Medulla oblongata (tissue), 1 donor: ENCODE results near the gene XPC.

Experiments used
- DNase-seq: peaks from one replicate; pipeline ENCODE4 v3.0.0-alpha.2; 2015; ENCODE audit errors: extremely low spot score

Gene XPC

DNA sequence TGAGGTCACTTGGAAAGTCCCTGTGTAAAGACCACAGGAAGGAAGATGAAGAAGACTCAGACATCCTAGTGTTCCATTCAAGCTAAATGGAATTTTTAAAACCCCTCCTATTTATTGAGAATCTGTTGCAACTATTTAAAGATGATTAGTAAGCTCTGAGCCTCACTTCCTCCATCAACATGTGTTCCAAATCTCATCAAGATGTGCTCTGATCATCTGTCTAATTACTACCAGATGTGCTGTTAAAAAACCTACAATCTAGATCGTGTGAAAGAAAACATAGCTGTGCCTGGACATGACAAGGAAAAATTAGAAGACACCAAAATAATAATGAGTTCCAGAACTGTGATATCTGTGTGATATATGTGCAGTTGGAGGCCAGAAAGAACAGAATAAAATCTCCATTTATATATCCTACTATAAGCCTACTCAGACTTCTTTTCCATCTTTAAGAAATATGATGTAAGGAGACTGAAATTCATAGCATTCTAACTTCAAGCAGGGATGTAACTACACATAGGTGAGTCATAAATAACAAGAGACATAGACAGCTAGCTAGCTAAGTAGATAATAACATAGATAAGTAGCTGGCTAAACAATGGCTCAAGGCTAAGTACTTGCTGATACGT lies 7.8 kb downstream of the XPC start:
- no peak for DNase-seq

- no peak for DNase-seq
Observed at GRCh38 chr3:14169871-14170270, 8.5 kb downstream of the XPC start.

- no peak for DNase-seq
Observed at GRCh38 chr3:14169435-14169834, 9.0 kb downstream of the XPC start.

GRCh38 chr3:14166877-14167603 lies 11.4 kb downstream of the XPC start:
- DNase-seq: no peak

- DNase-seq: no peak
Observed at GRCh38 chr3:14162178-14162577, 16.2 kb downstream of the XPC start.

GRCh38 chr3:14161282-14161681 lies 17.1 kb downstream of the XPC start:
- DNase-seq: no peak

DNA sequence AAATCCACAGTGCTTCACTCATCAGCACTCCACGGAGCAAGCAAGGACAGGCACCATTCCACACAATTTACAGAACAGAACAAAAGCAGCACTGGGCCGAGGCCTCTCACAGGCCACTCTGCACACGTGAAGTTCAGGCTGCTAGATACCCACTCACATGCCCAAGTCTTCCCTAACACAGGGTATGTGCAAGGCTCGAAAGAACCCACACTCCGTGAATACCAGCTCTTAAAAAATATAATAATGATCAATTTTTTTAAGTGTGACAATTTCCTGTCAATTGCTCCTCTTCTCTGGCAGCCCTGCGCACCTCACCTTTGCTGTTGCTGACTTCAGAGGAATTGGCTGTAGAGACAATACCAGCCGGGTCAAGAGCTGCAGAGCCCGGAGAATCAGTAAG lies 19.0 kb downstream of the XPC start:
- no peak for DNase-seq

DNA sequence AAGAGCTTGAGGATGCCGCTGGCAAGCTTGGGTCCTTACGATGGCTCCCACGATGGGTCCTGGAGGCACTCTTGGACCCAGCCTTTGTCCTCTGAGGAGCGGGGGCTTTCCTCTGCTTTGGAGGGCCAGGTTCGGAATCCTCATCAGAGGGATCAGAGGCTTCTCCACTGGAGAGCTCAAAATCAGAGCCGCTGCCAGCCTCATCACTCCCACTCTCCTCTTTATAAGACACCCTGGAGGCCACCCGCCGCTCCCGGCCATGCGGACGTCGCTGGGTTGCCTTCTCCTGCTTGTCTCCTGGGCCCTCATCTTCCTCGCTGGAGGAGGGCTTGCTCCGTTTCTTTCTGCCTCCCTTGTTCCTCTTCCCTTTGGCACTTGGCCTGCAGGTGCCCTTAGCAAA lies 20.0 kb downstream of the XPC start:
- no peak for DNase-seq

DNA sequence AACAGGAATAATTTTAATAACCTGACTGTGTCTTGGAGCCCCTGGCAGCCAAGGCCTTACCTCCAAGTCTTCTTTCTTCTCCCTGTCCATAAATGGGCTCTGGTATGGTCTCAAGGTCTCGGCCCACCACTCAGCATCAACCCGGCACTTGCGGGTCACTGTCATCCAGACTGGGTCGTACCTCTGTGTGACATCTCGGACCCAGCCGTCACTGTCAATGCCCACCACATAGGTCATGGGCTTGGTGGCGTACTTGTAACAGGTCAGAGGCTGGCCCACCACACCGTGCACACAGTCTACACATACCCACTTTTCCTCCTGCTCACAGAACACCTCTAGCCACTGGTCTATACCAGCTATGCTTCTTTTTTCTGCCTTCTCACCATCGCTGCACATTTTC lies 20.4 kb downstream of the XPC start:
- no peak for DNase-seq

GRCh38 chr3:14156843-14157561 lies 21.4 kb downstream of the XPC start:
- DNase-seq: no peak

- DNase-seq: no peak
Observed at GRCh38 chr3:14156201-14156600, 22.2 kb downstream of the XPC start.

DNA sequence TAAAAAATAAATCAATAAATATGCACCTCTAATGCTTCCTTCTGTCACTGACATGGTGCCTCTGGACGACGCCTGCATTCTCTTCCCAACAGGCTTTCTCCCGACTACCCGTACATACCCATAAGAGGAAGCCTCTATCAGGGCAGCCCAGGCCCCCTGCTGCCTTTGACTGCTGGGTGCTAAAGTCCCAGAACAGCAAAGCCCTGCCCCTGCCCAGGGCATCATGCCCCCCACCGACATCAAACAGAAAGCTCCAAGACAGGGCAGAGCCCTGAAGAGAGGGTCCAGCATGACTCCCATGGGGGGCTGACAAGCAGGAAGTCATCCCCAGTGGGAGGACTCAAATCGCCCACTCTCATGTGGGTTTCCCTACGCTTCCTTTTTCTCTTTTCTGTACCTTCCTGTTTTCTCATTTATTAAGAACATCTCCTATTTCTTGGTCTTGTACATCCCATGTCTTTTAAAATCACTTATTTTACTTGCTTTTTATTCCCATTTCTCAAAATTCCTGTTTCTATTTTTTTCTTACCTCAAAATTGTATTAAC lies 23.4 kb downstream of the XPC start:
- no peak for DNase-seq

- DNase-seq: no peak
Observed at GRCh38 chr3:14154276-14154675, 24.1 kb downstream of the XPC start.

- no peak for DNase-seq
Observed at GRCh38 chr3:14153663-14154062, 24.7 kb downstream of the XPC start.

- DNase-seq: no peak
Observed at GRCh38 chr3:14152963-14153355, 25.4 kb downstream of the XPC start.

GRCh38 chr3:14152233-14152962 lies 26.0 kb downstream of the XPC start:
- no peak for DNase-seq

GRCh38 chr3:14151471-14152083 lies 26.8 kb downstream of the XPC start:
- DNase-seq: no peak

DNA sequence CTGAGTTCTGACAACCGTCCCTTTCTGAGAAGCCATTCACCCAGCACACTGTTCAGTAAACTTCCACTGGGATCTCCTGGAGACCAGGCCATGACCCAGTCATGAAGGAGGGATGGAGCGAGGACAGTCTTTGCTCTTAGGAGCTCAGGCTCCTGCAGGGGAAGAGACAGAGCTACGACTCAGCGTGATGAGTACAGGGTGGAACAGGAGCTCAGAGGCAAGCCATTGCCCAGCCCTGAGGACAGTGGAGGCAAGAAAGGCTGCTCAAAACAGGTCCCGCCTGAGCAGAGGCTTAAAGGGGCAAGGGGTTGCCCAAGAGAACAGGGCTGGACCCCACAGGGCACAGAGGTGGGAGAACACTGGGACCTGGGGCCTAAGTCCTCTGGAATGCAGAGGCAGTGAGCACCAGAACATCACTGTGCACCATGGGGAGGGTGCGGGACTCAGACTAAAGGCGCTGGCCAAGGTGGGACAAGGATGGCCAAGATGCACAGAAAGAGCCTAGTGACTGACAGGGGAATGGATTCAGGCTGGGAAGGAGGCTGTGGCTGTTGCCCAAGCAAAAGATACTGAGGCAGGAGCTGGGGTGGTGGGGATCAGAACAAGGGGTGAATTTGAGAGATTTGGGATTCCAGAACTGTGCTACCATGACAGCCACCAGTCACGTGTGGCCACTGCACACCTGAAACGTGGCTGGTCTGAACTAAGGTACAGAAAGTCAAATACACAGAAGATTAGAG lies 27.7 kb downstream of the XPC start:
- DNase-seq: no peak

GRCh38 chr3:14150078-14150477 lies 28.3 kb downstream of the XPC start:
- DNase-seq: no peak

- DNase-seq: no peak
Observed at GRCh38 chr3:14148041-14148985, 30.1 kb downstream of the XPC start.
